SU-DHL-6 (cell line): ENCODE data around the gene MRPL41.

Source experiments
- H2AFZ ChIP-seq: fragments of 200-600 bp; sonication (generic); 2 replicates; pipeline ENCODE4 v1.6.1; 2014; ENCODE audit warnings: low read depth, mild to moderate bottlenecking, moderate library complexity, mixed read lengths, antibody characterized with exemption, low read length; ENCODE audit not compliant: severe bottlenecking
- H3F3A ChIP-seq: fragments of 200-600 bp; shearing (Covaris generic); 2 replicates; pipeline ENCODE4 v1.6.0; 2016; ENCODE audit warnings: antibody characterized with exemption, mild to moderate bottlenecking; ENCODE audit not compliant: insufficient read depth
- H3K27ac ChIP-seq: fragments of 200-600 bp; sonication (generic); 2 replicates; pipeline ENCODE4 v1.5.1; 2016; ENCODE audit warnings: low read depth, mild to moderate bottlenecking, low read length, moderate library complexity, mixed read lengths
- H3K27me3 ChIP-seq: fragments of 200-600 bp; sonication (generic), shearing (Covaris generic); 2 replicates; pipeline ENCODE4 v1.6.0; 2014; ENCODE audit warnings: mild to moderate bottlenecking, low read length
- H3K36me3 ChIP-seq: fragments of 200-600 bp; sonication (generic); 2 replicates; pipeline ENCODE4 v1.6.1; 2014; ENCODE audit warnings: mild to moderate bottlenecking, low read length, mixed read lengths
- H3K4me2 ChIP-seq: fragments of 300-600, 200-600 bp; shearing (Covaris generic), sonication (generic); 2 replicates; pipeline ENCODE4 v1.6.0; 2014; ENCODE audit warnings: low read length, low read depth, mild to moderate bottlenecking; ENCODE audit not compliant: poor library complexity, severe bottlenecking
- H3K4me3 ChIP-seq: fragments of 200-600 bp; sonication (generic); 2 replicates; pipeline ENCODE4 v1.5.1; 2014; ENCODE audit warnings: antibody characterized with exemption, low read length, mild to moderate bottlenecking, mixed read lengths; ENCODE audit not compliant: insufficient read depth, poor library complexity, severe bottlenecking
- H3K79me2 ChIP-seq: fragments of 200-600 bp; sonication (generic); 2 replicates; pipeline ENCODE4 v1.6.1; 2014; ENCODE audit warnings: mild to moderate bottlenecking, low read length, moderate library complexity; ENCODE audit not compliant: insufficient read depth
- H3K9ac ChIP-seq: fragments of 200-600 bp; sonication (generic); 2 replicates; pipeline ENCODE4 v1.7.0; 2014; ENCODE audit warnings: mild to moderate bottlenecking, low read length
- H3K9me2 ChIP-seq: fragments of 200-600 bp; sonication (generic); replicated peaks from 2 replicates; pipeline ENCODE4 v1.6.1; 2014; ENCODE audit warnings: low read length; ENCODE audit not compliant: insufficient read depth
- H3K9me3 ChIP-seq: fragments of 200-600 bp; sonication (generic); 2 replicates; pipeline ENCODE4 v1.6.1; 2014; ENCODE audit warnings: low read length, mixed read lengths; ENCODE audit not compliant: insufficient read depth
- H4K20me1 ChIP-seq: fragments of 200-600 bp; sonication (generic); 2 replicates; pipeline ENCODE4 v1.6.1; 2014; ENCODE audit warnings: low read depth, mild to moderate bottlenecking, antibody characterized with exemption, low read length, moderate library complexity, mixed read lengths
- EZH2phosphoT487 ChIP-seq: fragments of 200-600 bp; sonication (generic), shearing (Covaris generic); conservative IDR thresholded peaks from 2 replicates; pipeline ENCODE4 v1.6.1; 2018; ENCODE audit warnings: mild to moderate bottlenecking, antibody characterized with exemption, low read length, moderate library complexity, mixed read lengths
- TF ChIP-seq, protein P1 (sequence below): fragments of 200-600 bp; sonication (generic); IDR thresholded peaks from one replicate; pipeline ENCODE4 v1.5.1; 2017; ENCODE audit warnings: antibody characterized with exemption, mild to moderate bottlenecking, low read length, moderate library complexity; ENCODE audit not compliant: insufficient read depth, poor library complexity, severe bottlenecking

The MRPL41 gene

DNA sequence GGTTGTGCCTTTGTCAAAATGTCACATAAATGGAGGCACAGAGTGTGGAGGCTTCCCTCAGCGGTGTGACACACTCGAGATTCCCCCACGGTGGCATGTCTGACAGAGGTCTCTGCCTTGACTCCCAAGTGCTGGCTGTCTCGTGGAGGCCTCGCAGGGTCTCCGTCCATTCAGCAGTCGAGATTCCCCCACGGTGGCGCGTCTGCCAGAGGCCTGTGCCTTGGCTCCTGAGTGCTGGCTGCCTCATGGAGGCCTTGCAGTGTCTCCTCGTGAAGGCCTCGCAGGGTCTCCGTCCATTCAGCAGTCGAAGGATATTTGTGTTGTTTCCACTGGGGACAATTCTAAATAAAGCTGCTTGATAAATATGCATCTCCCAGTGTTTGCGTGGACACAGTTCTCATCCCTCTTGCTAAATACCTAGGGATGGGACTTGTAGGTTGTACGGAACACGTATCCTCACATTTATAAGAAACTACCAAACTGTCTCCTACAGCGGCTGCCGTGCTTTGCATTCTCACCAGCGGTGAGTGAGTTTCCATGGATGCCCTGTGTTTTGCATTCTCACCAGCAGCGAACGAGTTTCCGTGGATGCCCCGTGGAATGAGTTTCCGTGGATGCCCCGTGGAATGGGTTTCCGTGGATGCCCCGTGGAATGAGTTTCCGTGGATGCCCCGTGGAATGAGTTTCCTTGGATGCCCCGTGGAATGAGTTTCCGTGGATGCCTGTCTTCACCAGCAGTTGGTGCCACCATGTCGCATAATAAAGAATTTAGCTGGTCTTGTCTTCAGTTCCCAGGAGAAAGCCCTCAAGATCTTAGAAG lies 27.3 kb upstream of the MRPL41 start:
- TF ChIP-seq, protein P1, sequence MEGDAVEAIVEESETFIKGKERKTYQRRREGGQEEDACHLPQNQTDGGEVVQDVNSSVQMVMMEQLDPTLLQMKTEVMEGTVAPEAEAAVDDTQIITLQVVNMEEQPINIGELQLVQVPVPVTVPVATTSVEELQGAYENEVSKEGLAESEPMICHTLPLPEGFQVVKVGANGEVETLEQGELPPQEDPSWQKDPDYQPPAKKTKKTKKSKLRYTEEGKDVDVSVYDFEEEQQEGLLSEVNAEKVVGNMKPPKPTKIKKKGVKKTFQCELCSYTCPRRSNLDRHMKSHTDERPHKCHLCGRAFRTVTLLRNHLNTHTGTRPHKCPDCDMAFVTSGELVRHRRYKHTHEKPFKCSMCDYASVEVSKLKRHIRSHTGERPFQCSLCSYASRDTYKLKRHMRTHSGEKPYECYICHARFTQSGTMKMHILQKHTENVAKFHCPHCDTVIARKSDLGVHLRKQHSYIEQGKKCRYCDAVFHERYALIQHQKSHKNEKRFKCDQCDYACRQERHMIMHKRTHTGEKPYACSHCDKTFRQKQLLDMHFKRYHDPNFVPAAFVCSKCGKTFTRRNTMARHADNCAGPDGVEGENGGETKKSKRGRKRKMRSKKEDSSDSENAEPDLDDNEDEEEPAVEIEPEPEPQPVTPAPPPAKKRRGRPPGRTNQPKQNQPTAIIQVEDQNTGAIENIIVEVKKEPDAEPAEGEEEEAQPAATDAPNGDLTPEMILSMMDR = no peak
- no peak for TF ChIP-seq EZH2phosphoT487
- no peaks in the 10 kb centered on the region for H4K20me1 ChIP-seq
- no peak overlapping the region for H3K27ac ChIP-seq
- H3K4me2 ChIP-seq = no peak overlapping the region
- no peak overlapping the region for H3K9ac ChIP-seq
- no peaks in the 10 kb centered on the region for H3K9me3 ChIP-seq
- no peak overlapping the region for H3K4me3 ChIP-seq
- H3F3A ChIP-seq = no peaks in the 10 kb centered on the region
- no peaks in the 10 kb centered on the region for H3K9me2 ChIP-seq
- no peaks in the 10 kb centered on the region for H3K36me3 ChIP-seq
- no peaks in the 10 kb centered on the region for H3K27me3 ChIP-seq
- H2AFZ ChIP-seq = no peak overlapping the region
- H3K79me2 ChIP-seq = no peaks in the 10 kb centered on the region

DNA sequence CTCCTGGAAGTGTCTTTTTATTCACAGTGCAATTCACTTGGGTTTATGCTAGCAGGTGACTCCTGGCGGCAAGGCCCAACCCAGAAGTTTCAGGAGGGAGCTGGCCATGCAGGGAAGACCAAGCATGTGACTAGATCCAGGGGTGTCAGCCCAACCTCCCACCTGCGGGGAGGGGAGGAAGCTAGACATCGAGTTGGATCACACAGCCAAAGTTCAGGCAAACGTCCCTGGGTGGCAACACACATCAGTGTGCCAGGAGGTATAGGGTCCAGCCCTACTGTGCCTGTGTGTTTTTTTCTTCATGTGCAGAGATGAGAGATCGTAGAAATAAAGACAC lies 26.7 kb upstream of the MRPL41 start:
- Histone ChIP-seq H3K9me2 (no peaks in the 10 kb centered on the region), H3K9me3 (no peaks in the 10 kb centered on the region), H3K79me2 (no peaks in the 10 kb centered on the region), H3K4me3 (no peak overlapping the region), H2AFZ (no peak overlapping the region), H4K20me1 (no peaks in the 10 kb centered on the region), H3K9ac (no peak overlapping the region), H3K27me3 (no peaks in the 10 kb centered on the region), H3K27ac (no peak overlapping the region), H3F3A (no peaks in the 10 kb centered on the region), H3K36me3 (no peaks in the 10 kb centered on the region), H3K4me2 (no peak overlapping the region)
- TF ChIP-seq, protein P1 = no peak
- TF ChIP-seq EZH2phosphoT487 = no peak

DNA sequence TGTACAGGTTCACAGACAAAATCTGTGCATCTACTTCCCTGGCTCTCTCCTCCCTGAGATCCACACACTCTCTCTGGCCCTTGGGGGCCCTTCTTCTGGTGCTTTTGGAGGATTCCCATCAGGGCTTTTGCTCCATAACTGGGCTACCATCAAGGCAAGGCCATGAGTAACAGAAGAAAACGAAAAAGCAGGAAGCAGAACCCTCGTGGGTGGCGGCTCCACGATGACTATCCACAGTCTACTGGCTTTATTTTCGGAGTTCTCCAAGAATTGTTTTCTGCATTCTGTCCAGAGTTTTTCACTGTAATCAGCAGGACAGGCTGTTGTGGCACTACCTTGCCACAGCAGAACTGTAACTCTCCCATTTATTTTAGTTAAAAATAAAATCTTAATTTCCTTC lies 21.3 kb upstream of the MRPL41 start:
- Histone ChIP-seq H3K27ac (no peak overlapping the region), H3K4me3 (no peak overlapping the region), H3K9me3 (no peaks in the 10 kb centered on the region), H4K20me1 (no peaks in the 10 kb centered on the region), H3K27me3 (no peaks in the 10 kb centered on the region), H3K9me2 (no peaks in the 10 kb centered on the region), H3K79me2 (no peaks in the 10 kb centered on the region), H2AFZ (no peak overlapping the region), H3F3A (peaks cover 9% of the 10 kb centered on the region), H3K9ac (no peak overlapping the region), H3K4me2 (no peak overlapping the region), H3K36me3 (no peaks in the 10 kb centered on the region)
- TF ChIP-seq EZH2phosphoT487 = no peak
- TF ChIP-seq, protein P1 = no peak
